GOT3 (cell line): ENCODE measurements around the gene PPIE.

Source experiments
- DNase-seq: peaks from one replicate; lab custom pipeline; 2025; ENCODE audit warnings: mixed read lengths; lab: John Stamatoyannopoulos, UW

The PPIE gene

DNA sequence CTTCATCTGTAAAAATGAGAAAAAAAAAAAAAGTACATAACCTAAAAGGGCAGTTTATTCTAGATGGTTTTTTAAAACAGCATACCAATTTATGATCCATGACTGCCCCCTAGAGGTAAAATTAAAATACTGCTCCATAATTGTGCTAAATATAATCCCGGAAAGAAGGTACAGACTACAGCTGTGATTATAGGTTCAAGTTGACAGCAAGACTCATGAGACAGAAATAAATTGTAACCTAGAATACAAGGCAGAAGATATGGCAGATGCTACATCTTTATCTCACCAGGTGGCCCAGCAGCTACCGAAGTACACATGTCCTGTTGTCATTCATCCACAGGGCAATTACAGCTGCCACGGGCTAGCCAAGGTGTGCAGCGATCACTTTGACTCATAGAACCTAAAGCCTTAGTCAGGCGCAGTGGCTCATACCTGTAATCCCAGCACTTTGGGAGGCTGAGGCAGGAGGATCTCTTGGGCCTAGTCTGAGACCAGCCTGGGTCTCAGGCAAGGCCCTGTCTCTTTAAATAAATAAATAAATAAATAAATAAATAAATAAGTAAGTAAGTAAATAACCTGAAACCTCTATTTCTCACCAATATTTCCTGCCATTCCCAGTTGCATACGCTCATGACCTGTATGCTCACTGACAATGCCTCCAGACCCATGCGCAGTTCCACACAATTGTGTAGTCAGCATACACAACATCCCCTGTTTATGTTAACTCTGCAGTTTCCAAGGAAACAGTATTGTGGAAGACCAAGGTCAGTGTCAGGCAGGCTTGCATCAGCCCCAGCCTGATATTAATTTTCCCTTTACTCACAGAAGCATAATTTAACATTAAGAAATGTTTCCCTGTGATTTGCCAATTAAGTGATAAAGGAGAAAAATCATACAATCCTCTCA is 18.3 kb upstream of the PPIE start:
- DNase-seq = no peak

DNA sequence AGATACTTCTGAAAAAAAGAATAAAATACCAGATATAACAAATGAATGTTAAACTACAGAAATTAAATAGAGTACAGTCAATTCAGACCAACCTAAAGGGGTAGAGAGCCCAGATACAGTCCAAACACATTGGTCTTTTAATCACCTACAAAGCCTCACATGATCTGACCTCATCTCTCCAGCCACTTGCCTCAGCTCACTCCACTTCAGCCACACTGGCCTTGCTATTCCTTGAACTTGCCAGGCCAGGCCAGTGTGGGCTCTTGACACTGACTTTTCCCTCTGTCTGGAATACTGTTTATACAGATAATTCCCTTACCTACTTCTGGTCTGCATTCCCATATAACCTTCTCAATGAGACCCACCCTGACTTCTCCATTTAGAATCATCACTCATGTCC is 17.0 kb upstream of the PPIE start:
- no peak for DNase-seq

DNA sequence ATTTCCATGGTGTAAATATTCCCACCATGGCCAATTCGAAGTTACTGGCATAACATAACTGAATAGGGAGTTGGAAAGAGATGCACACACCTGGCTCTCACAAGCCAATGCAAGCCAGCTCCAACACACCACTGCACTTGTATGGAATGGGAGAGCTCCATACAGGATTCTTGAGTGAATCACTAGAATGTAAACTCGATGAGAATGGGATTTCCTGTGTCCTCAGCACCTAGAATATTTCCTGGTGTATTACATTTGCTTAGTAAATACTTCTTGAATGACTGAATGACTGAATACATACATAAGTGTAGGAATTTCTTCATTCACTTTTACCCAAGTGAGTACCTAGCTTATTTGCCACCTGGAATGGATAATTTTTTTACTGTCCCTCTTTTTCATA is 16.2 kb upstream of the PPIE start:
- DNase-seq = no peak

DNA sequence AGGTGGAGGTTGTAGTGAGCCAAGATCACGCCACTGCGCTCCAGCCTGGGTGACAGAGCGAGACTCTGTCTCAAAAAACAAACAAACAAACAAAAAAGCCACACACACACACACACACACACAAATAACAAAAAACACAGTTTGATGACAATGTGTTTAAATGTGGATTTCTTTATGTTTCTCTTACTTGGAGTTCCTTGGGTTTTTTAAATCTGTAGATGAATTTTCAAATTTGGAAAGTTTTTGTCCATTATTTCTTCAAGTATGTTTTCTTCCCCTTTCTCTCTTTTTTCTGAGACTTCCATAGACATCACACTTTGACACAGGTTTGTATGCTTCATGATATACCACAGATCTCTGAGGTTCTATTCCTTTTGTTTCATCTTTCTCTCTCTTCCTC is 12.1 kb upstream of the PPIE start:
- DNase-seq = no peak

DNA sequence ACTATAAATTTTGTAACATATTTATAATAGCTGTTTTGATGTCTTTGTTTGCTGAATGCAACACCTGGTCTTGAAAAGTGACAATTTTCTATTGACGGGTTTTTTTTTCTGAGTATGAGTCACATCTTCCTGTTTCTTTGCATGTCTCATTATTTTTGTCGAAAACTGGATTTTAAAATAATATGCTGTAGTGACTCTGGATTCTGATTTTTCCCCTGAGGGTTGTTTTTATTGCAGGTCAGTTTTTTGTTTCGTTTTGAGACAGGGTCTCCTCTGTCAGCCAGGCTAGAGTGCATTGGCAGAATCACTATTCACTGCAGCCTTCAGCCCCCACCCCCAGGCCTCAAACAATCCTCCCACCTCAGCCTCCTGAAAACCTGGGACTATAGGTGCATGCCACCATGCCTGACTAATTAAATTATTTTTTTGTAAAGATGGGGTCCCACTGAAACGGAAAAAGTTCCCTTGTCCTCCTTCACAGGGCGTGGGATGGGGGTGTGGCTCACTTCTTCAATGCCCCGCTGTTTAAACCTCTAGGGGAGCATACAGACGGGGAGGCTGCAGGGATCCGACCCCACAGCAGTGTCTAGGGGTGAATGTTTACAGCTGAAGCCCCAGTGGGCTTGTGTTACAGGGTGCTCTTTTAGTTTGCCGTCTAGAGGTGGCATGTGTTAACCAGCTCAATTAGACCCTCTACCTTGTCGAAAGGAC is 11.3 kb upstream of the PPIE start:
- no peak for DNase-seq

DNA sequence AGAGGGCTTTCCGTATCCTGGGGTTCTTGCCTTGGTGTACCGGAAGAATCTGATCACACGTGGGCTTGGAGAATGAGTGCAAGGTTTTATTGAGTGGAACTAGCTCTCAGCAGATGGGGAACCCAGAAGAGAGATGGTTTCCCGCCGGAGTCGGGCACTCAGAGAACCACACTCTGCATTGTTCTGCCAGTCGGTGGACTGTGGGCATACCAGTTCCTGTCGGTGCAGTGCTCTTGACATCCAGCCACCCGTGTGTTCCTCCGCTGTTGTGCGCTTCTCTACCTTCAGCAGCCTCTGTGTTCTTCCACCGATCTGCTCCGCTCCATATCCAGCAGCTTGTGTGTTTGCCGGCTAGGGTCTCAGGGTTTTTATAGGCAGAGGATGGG is 10.8 kb upstream of the PPIE start:
- DNase-seq = no peak

DNA sequence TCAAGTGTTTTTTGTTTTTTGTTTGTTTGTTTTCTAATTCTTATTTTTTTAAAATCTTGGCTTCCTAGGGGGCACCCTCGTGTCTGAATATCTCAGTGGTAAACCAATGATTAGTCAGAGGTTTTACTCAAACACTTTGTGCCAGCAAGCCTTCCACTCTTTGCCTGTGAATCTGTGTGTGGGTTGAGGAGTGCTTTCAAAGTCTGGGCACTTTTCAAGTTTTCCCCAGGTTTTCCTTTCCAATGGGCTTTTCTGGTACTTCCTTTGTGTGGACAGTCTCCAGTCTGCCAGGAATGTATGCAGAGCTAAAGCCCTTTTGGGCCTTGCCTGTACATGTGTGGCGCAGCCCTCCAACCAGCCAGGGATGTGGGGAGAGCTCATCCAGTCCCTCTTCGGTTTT is 9.7 kb upstream of the PPIE start:
- DNase-seq = no peak

DNA sequence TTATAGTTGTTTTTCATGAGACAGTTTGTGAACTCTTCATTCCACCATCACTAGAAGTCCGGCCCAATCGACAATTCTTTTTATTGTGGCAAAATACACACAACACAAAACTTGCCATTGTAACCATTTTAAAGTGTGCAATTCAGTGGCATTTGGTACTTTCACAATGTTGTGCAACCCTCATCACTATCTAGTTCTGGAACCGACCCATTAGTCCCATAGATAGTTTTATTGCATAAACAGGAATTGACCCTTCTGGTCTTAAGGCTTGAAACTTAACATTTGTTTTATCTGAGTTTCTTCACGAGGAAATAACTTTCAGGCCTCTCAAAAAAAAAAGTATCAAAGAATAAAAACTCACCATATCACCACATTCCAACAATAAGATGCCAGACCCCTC is 8.8 kb upstream of the PPIE start:
- no peak for DNase-seq

DNA sequence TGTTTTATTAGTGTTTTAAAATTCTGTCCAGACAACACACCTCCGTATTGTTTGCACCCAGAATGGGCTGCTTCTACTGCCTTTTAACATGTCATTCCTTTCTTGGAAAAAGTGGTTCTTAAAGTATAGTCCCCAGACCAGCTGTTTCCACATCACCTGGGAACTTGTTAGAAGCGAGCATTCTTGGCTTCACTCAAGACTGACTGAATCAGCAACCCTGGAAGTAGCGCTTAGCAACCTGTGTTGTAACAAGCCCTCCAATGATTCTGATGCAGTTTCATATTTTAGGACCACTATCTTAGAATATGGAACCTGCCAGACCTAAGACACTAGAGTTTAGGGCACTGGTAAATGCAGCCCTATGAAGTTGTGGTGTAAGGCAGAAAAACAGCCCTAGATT is 6.0 kb upstream of the PPIE start:
- no peak for DNase-seq

DNA sequence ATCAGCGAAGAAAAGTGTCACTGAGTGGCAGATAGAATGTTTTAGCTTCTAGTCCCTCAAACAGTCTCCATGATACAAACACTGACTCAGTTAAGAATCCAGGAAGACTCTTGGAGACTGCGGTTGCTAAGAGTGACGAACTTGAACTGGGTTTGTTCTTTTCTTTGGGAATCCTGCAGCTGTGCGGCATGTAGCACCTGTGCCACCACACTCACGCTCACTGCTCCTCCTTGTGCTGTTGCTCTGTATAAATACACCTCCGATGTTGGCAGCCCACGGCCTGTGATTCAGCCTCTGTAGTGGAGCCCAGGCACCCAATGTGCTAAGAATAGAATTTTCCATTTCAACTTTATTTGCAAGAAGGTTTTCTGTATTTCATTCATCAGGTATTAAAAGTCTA is 5.5 kb upstream of the PPIE start:
- DNase-seq = no peak

DNA sequence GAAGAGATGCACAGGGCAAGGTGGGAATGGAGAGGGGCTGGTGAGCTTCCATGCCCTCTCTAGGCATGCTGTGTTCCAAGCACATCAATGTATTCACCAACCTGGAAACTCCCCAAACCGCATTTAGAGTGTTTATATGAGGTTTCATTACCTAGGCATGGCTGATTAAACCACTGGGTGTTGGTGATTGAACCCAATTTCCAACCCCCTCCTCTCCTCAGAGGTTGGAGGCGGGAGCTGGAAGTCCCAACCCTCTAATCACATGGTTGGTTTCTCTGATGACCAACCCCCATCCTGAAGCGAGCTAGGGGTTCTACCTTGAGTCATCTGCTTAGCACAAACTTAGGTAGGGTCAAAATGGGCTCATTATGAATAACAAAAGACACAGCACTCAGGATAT is 3.0 kb upstream of the PPIE start:
- no peak for DNase-seq

DNA sequence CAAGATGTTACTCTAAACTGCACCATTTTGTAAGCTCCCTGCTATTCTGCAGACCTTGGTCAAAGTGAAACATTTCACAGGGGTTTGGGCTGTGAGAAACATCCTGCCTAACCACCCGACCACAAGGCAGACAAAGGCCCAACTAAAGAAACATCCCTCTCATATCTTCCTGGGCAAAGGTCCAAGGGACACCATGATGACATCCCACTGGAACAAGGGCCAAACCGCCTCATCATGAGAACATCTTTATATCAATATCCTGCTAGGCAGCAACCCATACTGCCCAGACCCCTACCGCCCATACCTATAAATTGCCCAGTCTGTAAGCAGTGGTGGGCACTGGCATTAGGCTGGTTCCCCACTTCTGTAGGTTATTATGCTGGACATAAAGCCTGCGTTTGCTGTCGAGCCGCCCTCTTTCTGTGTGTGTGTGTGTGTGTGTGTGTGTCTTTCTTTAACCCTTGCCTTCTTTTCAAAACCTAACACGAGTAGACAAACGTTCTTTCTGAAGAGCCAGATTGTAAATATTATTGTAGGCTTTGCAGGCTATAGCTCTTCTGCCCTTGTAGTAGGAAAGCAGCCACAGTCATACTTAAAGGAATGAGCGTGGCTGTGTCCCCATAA is 1.0 kb upstream of the PPIE start:
- no peak for DNase-seq

DNA sequence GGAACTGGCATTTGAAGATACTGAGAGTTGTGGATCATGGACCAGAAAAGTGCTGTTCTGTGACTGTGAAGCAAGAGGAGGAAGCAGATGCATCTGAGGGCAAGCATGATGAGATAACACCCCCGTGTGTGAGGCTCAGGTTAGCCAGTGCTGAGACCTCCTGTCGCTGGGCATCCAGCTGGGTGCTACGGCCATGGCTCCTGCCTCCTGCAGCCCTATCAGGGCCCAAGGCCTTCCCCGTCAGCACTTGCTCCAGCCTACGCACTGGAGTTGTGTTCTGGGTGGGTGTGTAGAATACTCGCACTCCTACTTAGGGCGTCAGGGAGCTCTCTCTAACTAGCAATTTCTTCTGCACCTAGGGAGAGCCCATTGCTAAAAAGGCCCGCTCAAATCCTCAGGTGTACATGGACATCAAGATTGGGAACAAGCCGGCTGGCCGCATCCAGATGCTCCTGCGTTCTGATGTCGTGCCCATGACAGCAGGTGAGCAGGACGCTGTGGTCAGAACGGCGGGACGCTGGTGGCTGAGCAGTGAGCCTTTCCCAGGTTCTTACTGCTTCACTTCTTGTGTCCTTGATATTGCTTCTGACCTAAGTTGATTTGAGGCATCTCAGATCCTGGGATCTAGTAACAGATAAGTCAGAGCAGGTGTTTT is 6.5 kb downstream of the PPIE start:
- no peak for DNase-seq

DNA sequence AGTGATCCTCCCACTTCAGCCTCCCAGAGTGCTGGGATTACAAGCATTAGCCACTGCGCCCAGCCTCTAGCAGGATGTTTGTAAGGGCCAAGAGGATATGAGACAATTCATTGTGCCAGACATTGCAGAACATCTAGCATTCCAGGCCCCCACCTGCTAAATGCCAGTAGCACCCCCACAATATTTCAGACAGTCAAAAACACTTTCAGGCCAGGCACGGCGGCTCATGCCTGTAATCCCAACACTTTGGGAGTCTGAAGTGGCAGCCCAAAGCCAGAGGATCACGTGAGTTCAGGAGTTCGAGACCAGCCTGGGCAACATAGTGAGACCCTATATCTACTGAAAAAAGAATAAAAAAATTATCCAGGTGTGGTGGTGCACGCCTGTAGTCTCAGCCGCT is 12.9 kb downstream of the PPIE start:
- DNase-seq = no peak

DNA sequence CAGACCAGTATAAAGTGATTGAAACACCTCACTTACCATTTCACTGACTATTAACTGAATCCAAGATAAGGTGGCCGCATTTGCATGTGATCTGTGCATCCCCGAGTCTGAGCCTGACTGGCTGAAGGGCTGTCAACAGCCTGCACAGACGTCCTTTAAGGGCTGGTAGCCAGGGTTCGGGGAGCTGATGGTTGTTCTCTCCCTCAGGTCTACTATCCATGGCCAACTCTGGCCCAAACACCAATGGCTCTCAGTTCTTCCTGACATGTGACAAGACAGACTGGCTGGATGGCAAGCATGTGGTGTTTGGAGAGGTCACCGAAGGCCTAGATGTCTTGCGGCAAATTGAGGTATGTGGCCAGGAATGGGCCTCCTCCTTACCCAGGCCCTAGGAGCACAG is 14.0 kb downstream of the PPIE start:
- DNase-seq = no peak

DNA sequence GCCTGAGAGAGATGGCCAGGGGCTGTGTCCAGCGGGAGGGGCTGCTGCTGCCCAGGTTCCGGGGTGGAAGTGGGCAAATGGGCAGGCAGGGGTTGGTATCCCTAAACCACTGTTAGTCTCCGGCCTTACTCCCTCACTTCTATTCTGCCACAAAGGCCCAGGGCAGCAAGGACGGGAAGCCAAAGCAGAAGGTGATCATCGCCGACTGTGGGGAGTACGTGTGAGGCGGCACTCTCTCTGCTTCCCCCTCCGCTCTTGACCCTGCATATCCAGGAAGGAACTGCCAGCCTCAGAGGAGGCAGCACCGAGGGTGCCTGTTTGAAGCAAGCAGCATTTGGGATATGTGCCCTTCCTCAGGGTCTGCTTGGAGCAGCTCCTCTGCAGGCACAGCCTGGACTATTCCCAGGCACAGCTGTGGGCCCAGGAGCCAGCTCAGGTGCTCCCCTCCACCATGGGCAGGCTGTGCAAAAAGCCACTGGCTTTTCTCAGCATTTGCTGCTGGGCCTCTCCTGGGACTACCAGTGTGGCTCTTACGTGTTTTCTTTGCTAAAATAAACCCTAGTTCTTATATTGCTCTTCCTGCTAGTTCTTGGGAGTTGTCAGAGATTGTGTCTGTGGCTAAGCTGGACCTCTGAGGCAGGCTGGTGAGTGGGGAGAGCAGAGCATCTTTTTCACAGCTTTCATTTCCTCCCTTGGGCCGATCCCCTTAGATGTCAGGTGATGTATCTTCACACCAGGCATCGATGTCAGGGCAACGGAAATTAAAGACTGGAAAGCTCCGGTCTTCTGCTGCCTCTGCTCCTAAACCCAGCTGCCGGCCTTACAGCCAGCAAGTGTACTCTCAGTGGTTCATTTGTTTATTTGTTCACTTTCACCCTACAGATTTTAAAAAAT is 14.7 kb downstream of the PPIE start:
- no peak for DNase-seq

DNA sequence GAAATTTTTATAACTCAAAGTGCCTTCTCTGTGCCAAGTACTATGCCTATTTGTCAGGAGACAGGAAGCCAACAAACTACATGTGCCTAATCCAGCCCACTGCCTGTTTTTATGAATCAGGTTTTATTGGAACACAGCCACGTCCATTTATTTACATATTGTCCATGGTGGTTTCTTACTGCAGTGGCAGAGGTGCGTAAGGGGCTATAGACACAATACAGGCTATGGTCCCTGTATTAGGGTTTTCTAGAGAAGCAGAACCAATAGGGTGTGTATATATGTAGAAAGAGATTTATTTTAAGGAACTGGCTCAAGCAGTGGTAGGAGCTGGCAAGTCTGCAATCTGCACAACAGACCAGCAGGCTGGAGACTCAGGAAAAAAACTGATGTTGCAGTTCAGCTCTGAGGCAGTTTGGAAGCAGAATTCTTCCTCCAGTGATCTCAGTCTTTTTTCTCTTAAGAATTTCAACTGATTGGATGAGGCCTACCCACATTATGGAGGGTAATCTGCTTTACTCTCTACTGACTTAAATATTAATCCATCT is 15.4 kb downstream of the PPIE start:
- no peak for DNase-seq

DNA sequence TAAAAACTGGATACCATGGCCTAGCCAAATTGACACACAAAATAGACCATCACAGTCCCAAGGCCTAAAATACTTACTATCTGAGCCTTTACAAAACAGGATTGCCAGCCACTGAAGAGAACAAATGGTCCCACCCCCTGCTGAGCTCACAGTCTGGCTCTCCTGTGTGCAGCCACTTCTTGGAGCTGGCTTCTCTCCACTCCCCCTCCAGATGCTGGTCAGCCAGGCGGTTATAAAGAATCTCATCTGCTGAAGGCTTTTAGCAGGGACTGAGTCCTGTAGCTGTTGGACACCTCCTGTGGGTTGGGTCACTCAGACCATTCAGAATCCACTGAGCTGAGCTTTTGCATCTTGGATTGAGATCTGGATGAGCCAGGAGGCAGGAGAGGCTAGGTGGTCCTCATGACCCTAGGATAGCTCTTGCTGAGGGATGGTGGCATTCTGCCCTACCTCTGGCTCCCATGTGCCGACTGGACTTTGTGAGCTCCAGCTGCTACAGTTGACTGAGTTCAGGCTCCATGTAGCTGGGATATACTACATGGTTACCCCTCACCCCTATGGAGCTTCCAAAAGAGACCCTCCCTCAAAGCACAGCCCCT is 16.3 kb downstream of the PPIE start:
- DNase-seq = no peak

DNA sequence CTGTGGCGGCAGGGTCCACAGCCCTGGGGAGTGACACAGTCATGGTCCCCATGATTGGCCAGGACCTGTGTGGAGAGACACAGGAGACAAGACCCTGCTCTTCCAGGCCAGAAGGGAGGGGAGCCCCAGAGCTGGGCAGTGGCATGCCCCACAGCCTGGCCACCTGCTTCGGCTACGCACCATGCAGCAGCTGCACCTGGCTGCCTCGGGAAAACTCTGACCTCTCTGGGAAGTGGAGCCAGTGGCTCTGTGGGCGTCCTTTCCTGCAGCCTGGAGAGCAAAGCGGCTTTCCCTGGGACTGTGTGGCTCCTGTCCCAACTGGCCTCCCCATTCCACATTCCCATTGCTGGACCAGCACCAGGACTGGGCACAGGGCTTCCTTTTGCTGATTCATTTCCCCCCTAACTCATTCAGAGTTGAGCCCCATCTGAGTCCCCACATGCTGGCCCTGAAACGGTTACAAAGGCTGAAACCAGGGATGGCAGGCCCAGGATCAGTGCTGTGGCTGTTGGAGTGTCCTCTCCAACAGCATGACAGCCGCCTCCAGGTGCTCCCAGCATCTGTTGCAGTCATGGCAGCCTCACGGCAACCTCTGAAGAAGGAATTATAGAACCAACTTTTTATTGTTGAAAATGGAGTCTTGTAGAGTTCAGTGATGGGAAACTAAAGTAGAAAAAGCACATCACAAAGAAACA is 17.4 kb downstream of the PPIE start:
- DNase-seq = no peak

DNA sequence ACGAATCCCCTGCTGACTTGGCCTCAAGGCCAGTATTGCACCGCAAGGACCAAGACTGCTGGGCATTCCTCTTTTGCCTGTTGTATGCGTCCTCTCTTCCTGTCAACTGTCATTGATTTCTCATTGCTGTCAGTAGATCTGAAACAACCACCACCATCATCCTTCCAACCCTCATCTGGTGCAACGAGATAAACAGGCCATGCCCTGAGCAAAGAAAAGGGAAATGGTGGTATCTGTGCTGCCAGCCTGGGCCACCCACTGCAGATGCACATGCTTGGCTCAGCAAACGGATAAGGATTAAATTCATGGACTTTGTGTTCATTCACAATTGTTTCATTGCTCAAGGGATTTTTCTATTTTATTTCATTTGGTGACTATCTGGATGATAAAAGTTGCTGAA is 18.8 kb downstream of the PPIE start:
- DNase-seq = no peak
